ENCODE results near the gene MCM3AP. TPM values are rescaled to one million over a fixed set of nuclear protein-coding genes. Genes with fewer than 3 reads are reported as not detected.

The MCM3AP gene
- total and polyA plus RNA-seq, 9 of the 15 experiments (the other 6 are each of a cell fraction or from before 2014, with no cell fraction given), result 6.5 to 179 (median 69.6) TPM

DNA sequence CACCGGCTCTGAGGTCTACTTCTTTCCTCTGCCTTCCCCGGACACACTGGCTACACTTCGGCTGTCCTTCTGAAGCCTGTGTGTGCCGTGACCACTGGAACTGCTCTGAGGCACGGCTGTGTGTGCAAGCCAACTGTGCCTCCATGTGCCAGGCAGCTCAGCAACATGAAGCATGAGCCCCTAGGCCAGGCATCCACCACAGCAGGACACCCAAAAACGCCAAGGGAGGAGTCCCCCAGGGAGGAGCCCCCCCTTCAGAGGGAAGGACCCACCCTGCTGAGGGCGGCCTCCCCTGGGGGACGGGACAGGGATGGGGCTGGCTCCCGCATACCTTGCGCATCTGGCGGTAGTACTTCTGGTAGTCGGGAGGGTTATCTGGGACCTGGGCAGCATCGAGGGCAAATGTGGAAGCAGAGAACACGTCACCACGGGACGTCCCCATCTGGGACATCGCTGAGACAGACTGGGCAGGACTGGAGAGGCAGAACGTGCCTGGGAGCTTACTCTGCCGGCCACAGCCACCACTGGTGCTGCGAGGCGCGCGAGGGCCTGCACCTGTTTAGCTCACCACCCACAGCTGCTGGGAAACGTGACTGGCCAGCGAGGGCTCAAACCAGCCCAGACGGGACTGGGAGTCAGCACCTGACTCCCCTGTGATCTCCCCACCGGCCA is 77.4 kb downstream of the MCM3AP start:
- no peak for FAIRE-seq
- CTCF ChIA-PET (ENCODE audit: low intra/inter-chr PET ratio), result no interaction called here

GRCh38 chr21:46207006-46207919 is 78.1 kb downstream of the MCM3AP start:
- H3K4me3 ChIP-seq, result no peak overlapping the region
- no peak overlapping the region for H2AFZ ChIP-seq (ENCODE audit: low read depth, low read length)
- H3K9me3 ChIP-seq (replicated peaks; ENCODE audit: control insufficient read depth, insufficient read depth, low read depth, low read length), result no peaks in the 10 kb centered on the region
- ChIA-PET POLR2A (interaction anchor here (0.6 kb wide), 1 partner anchor 29 kb away, joined by 3 read pairs; no protein-coding TSS in a partner anchor), CTCF (ENCODE audit: low intra/inter-chr PET ratio) (no interaction called here)
- no peak overlapping the region for H3K4me2 ChIP-seq (ENCODE audit: insufficient read depth, low read length)
- in situ Hi-C loops (cut with MboI) (no loop called here), intact Hi-C loops (cut with micrococcal nuclease) (no loop called here)
- no peaks in the 10 kb centered on the region for H3K79me2 ChIP-seq (ENCODE audit: control insufficient read depth, insufficient read depth, low read length)
- ATAC-seq (no peak), FAIRE-seq (no peak), DNase-seq (ENCODE audit: extremely low read depth in 1 of 4, low spot score in 3 of 4) (no peak)
- H4K20me1 ChIP-seq (replicated peaks; ENCODE audit: control insufficient read depth, insufficient read depth, low read length), result no peaks in the 10 kb centered on the region
- 94% methylated on average over 19 of the region's 21 CpGs for WGBS (ENCODE audit: insufficient coverage, low coverage, missing lambda C conversion rate)
- peaks cover 0 to 23% of the 10 kb centered on the region in 2 experiments; a peak in 1 of 5 replicates for H3K4me1 ChIP-seq (replicated peaks in 1 of 2; ENCODE audit: control insufficient read depth in 2 of 2, insufficient read depth in 2 of 2, low read length in 2 of 2)
- no peak overlapping the region for H3K27ac ChIP-seq (ENCODE audit: extremely low read depth, low read depth, low read length)
- H3K9ac ChIP-seq (ENCODE audit: insufficient read depth in 1 of 2, low read depth in 2 of 2, low read length in 2 of 2), result no peak overlapping the region; a peak in 1 of 4 replicates
- no TSS peak for BruUV-seq (replicated peaks)
- TF ChIP-seq NUFIP1 (IDR thresholded peaks at IDR 0.05; ENCODE audit: partially characterized antibody), result no peak
- peak; percentile 52 for TF ChIP-seq POLR2G (IDR thresholded peaks at IDR 0.05; ENCODE audit: low read depth, low read length)
- TF ChIP-seq STAG1 (CRISPR knock-in tag; IDR thresholded peaks at IDR 0.05; ENCODE audit: borderline replicate concordance), result no peak
- peaks cover 95% of the 10 kb centered on the region; the same call in 2 of the 3 replicates for H3K36me3 ChIP-seq (ENCODE audit: control insufficient read depth, insufficient read depth, low read length)
- H3K27me3 ChIP-seq (ENCODE audit: control insufficient read depth in 2 of 2, insufficient read depth in 2 of 2, low read length in 2 of 2), result no peaks in the 10 kb centered on the region
- H3K9me1 ChIP-seq (ENCODE audit: control insufficient read depth, insufficient read depth, low read length), result no peaks in the 10 kb centered on the region

More for the DNA sequence above, 77.4 kb downstream of the MCM3AP start:
- in situ Hi-C loops (cut with MboI), result no loop called here
- H3K9me1 ChIP-seq (ENCODE audit: control insufficient read depth, insufficient read depth, low read length), result no peaks in the 10 kb centered on the region
- H4K20me1 ChIP-seq (replicated peaks; ENCODE audit: control insufficient read depth, insufficient read depth, low read length), result no peaks in the 10 kb centered on the region
- H3K79me2 ChIP-seq (ENCODE audit: control insufficient read depth, insufficient read depth, low read length), result no peaks in the 10 kb centered on the region
- peak overlapping the region in 1 of 2 experiments; percentile 13; a peak in 1 of 4 replicates for H3K9ac ChIP-seq (ENCODE audit: insufficient read depth in 1 of 2, low read depth in 2 of 2, low read length in 2 of 2)
- no peak for DNase-seq (ENCODE audit: extremely low read depth in 1 of 4, low spot score in 3 of 4)
- H3K27me3 ChIP-seq (ENCODE audit: control insufficient read depth in 2 of 2, insufficient read depth in 2 of 2, low read length in 2 of 2), result no peaks in the 10 kb centered on the region
- peaks cover 0 to 27% of the 10 kb centered on the region in 2 experiments; a peak in 1 of 5 replicates for H3K4me1 ChIP-seq (replicated peaks in 1 of 2; ENCODE audit: control insufficient read depth in 2 of 2, insufficient read depth in 2 of 2, low read length in 2 of 2)
- no peak overlapping the region for H3K27ac ChIP-seq (ENCODE audit: extremely low read depth, low read depth, low read length)
- peaks cover 95% of the 10 kb centered on the region; the same call in 2 of the 3 replicates for H3K36me3 ChIP-seq (ENCODE audit: control insufficient read depth, insufficient read depth, low read length)
- BruUV-seq (replicated peaks), result no TSS peak
- POLR2A ChIA-PET, result interaction anchor here (0.6 to 1.3 kb wide), 3 partner anchors 13 to 46 kb away, joined by 3 to 4 read pairs (median 3); no protein-coding TSS in a partner anchor
- ATAC-seq, result no peak
- H3K9me3 ChIP-seq (replicated peaks; ENCODE audit: control insufficient read depth, insufficient read depth, low read depth, low read length), result no peaks in the 10 kb centered on the region
- WGBS (ENCODE audit: insufficient coverage, low coverage, missing lambda C conversion rate), result 86% methylated on average over 27 of the region's 27 CpGs
- no peak overlapping the region for H3K4me2 ChIP-seq (ENCODE audit: insufficient read depth, low read length)
- no peak overlapping the region for H3K4me3 ChIP-seq
- intact Hi-C loops (cut with micrococcal nuclease), result no loop called here
- no peak overlapping the region for H2AFZ ChIP-seq (ENCODE audit: low read depth, low read length)
- no peak for TF ChIP-seq GATAD2A (IDR thresholded peaks at IDR 0.05)
- peak; percentile 36 for TF ChIP-seq POLR2G (IDR thresholded peaks at IDR 0.05; ENCODE audit: low read depth, low read length)

All from K562 (cell line).